ENCODE data around the gene CELSR3. TPM values are rescaled to one million over a fixed set of nuclear protein-coding genes. Genes with fewer than 3 reads are reported as not detected.

CELSR3 gene
- total and polyA plus RNA-seq, 9 donors: 0.22 to 1.1 (median 0.49) TPM

DNA sequence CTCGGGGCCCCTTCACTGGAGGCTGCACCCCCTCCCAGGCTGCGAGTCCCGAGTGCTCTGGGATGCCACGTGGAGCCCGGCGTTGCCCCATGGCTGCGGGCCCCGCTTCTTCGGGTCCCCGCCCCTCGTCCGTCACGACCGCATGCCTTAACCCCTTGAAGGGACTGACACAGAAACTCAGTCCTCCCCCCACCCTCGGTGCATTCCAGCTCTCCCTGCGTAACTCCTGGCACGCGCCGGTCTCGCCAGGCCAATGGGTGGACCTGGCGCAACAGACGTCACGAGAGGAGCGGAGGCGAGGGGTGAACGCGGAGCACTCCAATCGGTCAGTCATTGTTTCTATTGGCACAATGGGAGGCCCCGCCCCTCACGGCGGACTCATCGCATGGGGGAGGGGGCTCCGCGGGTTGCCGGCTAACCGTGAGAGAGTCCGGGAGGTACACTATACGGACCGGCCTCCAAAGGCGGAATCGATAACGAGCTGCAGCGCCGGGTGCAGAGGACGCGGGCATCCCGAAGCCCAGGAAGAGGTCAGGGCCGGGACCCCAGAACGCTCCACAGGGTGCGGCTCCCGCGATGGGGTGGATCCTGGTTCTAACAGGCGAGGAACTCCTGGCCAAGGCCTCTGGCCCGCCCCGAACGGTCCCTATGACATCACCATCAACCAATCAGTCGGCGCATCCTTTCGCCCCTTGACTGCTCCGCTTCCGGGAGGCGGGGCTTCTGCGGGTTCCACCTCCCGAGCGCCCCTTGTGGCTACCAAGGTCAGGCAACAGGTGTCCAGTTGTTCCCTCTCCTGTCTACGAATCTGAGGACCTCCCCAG lies 1.0 kb upstream of the CELSR3 start:
- peak; percentile 93 for DNase-seq

DNA sequence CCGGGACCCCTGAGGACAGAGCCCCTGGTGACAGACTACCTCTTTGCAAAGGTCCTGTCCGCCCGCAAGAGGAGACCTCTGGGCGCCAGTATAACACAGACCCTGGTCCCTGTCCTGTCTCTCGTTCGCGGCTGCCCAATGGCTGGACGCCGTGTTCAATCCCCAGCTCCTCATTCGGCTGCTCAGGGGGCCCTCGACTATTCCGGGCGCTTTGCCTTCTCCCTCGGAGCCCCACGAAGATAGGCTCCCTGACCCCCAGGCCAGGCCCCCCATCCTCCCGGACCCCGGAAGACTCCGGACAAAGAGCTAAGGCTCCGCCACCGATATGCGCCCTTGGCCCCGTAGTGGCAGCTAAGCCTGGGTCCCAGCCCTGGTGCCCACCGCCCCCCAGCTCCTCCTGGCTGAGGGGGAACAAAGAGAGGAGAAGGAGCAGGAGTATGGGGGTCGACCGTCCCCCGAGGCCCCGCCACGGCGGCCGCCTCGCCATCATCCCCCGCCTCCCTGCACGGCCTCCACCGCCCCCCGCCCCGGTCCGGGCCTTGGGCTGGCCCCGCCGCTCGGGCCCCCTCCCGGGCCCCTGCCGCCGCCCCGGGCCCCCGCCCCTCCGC lies 437 bp downstream of the CELSR3 start:
- Histone ChIP-seq H3K36me3 (ENCODE audit: control insufficient read depth, insufficient read depth, low read length) (no peaks in the 10 kb centered on the region), H3K27ac (ENCODE audit: low read length) (no peak overlapping the region), H3K4me1 (ENCODE audit: control insufficient read depth, insufficient read depth, low read length) (peaks cover 30% of the 10 kb centered on the region), H3K4me3 (ENCODE audit: low read length) (no peak overlapping the region), H3K9me3 (replicated peaks; ENCODE audit: control insufficient read depth, low read depth, low read length) (no peaks in the 10 kb centered on the region), H3K27me3 (ENCODE audit: control insufficient read depth, insufficient read depth, low read length) (peaks cover 56% of the 10 kb centered on the region)
- 4% methylated on average over 21 of the region's 46 CpGs for WGBS (ENCODE audit: insufficient coverage)
- no peak for DNase-seq

More for the DNA sequence above, 1.0 kb upstream of the CELSR3 start:
- Histone ChIP-seq H3K4me1 (ENCODE audit: control insufficient read depth, insufficient read depth, low read length) (peaks cover 30% of the 10 kb centered on the region), H3K9me3 (replicated peaks; ENCODE audit: control insufficient read depth, low read depth, low read length) (no peaks in the 10 kb centered on the region), H3K27me3 (ENCODE audit: control insufficient read depth, insufficient read depth, low read length) (peaks cover 45% of the 10 kb centered on the region), H3K36me3 (ENCODE audit: control insufficient read depth, insufficient read depth, low read length) (no peaks in the 10 kb centered on the region), H3K4me3 (ENCODE audit: low read length) (peak overlapping the region; percentile 60), H3K27ac (ENCODE audit: low read length) (peak overlapping the region; percentile 90)
- WGBS (ENCODE audit: insufficient coverage): under 1% methylated on average over 66 of the region's 66 CpGs

DNA sequence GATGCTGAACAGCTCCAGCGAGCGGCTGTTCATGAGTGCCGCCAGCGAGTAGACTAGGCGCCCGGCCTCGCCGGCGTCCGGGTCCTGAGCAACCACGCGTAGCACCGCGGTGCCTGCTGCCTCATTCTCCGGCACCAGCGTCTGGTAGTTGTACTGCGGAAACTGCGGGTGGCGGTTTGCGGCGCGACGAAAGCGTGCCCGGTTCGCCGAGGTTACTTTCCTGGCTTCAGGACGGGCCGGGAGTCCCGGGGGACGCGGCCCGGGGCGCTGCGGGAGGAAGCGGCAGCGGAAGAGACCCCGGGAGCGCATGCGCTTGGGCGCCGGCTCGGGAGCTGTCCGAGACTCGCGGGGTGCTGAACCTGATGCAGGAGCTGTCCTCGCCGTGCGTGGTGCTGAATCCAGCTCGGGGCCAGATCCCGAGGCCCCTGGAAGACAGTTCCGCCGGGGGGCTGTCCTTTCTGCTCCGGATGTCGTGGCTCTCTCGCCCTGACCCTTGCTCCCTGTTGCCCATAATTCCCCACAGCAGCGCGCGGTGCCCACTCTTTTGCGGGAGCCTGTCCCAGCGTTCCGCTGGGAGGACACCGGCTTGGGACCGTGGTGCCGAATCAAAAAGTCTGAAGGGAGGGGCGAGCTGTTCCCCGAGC lies 1.1 kb downstream of the CELSR3 start:
- no peaks in the 10 kb centered on the region for H3K36me3 ChIP-seq (ENCODE audit: control insufficient read depth, insufficient read depth, low read length)
- 1% methylated on average over 67 of the region's 67 CpGs for WGBS (ENCODE audit: insufficient coverage)
- H3K27ac ChIP-seq (ENCODE audit: low read length): no peak overlapping the region
- H3K27me3 ChIP-seq (ENCODE audit: control insufficient read depth, insufficient read depth, low read length): peaks cover 62% of the 10 kb centered on the region
- DNase-seq: peak; percentile 61
- H3K4me1 ChIP-seq (ENCODE audit: control insufficient read depth, insufficient read depth, low read length): peaks cover 32% of the 10 kb centered on the region
- H3K4me3 ChIP-seq (ENCODE audit: low read length): peak overlapping the region; percentile 53
- no peaks in the 10 kb centered on the region for H3K9me3 ChIP-seq (replicated peaks; ENCODE audit: control insufficient read depth, low read depth, low read length)

DNA sequence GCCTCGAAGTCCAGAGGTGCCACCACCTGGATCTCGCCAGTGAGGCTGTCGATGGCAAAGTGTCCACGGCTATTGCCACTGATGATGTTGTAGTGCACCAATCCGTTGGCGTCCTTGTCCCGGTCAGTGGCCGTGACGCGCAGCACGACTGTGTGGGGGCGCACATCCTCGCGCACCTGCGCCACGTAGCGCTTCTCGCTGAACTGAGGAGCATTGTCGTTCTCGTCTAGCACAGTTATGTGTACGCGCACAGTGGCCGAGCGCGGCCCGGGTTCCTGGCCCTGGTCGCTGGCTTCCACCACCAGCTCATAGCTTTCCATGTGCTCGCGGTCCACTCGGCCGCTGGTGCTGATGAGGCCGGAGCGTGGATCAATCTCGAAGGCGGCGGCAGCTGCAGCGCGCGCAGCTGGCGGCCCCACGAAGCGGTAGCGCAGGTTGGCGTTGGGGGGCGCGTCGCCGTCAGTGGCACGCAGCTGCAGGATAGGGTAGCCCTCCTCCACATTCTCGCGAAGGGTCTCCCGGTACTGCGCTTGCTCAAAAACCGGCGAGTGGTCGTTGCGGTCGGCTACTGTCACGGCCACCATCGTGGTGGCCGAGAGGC lies 1.8 kb downstream of the CELSR3 start:
- H3K4me3 ChIP-seq (ENCODE audit: low read length): peak overlapping the region; percentile 53
- WGBS (ENCODE audit: insufficient coverage): 61% methylated on average over 61 of the region's 61 CpGs
- H3K27ac ChIP-seq (ENCODE audit: low read length): no peak overlapping the region
- peaks cover 35% of the 10 kb centered on the region for H3K4me1 ChIP-seq (ENCODE audit: control insufficient read depth, insufficient read depth, low read length)
- no peak for DNase-seq
- H3K27me3 ChIP-seq (ENCODE audit: control insufficient read depth, insufficient read depth, low read length): peaks cover 64% of the 10 kb centered on the region
- no peaks in the 10 kb centered on the region for H3K36me3 ChIP-seq (ENCODE audit: control insufficient read depth, insufficient read depth, low read length)
- H3K9me3 ChIP-seq (replicated peaks; ENCODE audit: control insufficient read depth, low read depth, low read length): no peaks in the 10 kb centered on the region

DNA sequence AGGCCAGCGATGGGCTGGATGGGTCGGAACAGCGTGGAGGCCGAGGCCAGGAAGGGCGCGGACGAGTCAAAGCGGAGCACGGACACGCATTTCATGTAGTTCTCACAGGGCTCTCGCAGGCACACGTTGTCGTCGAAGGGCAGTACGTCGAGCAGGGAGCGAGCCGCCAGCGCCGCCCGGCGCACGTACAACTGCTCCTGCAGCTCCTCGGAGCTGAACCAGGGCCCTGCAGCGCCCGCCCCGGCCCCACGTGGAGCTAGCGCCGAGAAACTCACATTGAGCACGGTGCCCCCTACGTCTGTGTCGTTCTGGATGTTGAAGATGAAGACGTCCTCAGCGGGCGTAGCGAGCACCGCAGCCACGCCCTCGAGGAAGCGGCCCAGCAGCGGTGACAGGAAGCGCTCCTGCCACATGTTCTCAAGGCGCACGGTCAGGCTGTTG lies 5.8 kb downstream of the CELSR3 start:
- peak overlapping the region; percentile 46 for H3K4me3 ChIP-seq (ENCODE audit: low read length)
- 50% methylated on average over 45 of the region's 45 CpGs for WGBS (ENCODE audit: insufficient coverage)
- no peaks in the 10 kb centered on the region for H3K9me3 ChIP-seq (replicated peaks; ENCODE audit: control insufficient read depth, low read depth, low read length)
- DNase-seq: no peak
- no peaks in the 10 kb centered on the region for H3K36me3 ChIP-seq (ENCODE audit: control insufficient read depth, insufficient read depth, low read length)
- peaks cover 46% of the 10 kb centered on the region for H3K27me3 ChIP-seq (ENCODE audit: control insufficient read depth, insufficient read depth, low read length)
- H3K27ac ChIP-seq (ENCODE audit: low read length): no peak overlapping the region
- peaks cover 16% of the 10 kb centered on the region for H3K4me1 ChIP-seq (ENCODE audit: control insufficient read depth, insufficient read depth, low read length)

DNA sequence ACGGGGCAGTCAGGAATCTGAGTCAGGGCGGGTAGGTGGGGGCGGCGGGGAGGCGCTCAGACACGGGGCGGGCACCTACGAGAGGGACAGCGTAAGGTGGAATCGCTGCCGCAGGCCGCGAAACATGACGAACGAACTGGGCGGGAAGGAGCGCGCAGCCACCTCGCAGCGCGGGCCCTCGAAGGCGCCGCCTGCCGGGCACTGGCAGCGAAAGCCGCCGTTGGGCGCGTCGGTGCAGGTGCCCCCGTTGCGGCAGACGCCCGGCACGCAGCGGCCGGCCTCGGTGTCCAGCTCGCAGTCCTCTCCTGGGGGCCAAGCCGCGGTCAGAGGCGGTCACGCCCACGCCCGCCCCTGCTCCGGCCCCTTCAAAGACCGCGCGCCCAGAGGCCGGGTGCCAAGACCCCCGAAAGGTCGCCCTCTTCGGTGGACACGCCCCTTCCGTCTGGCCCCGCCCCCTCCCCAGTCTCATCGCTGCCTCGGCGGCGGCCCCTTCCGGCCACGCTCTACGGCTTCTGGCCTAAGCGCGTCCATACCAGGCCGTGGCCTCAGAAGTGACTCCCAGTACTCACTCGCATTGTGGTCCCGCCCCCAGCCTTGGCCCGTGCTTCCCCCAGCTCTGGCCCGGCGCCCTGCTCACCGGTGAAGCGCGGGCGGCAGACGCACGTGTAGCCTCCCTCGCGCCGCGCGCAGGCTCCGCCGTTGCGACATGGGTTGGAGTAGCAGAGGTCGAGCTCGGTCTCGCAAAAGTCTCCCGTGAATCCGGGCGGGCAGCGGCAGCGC lies 6.4 kb downstream of the CELSR3 start:
- Histone ChIP-seq H3K4me1 (ENCODE audit: control insufficient read depth, insufficient read depth, low read length) (peaks cover 11% of the 10 kb centered on the region), H3K27ac (ENCODE audit: low read length) (no peak overlapping the region), H3K9me3 (replicated peaks; ENCODE audit: control insufficient read depth, low read depth, low read length) (no peaks in the 10 kb centered on the region), H3K4me3 (ENCODE audit: low read length) (peak overlapping the region; percentile 46), H3K36me3 (ENCODE audit: control insufficient read depth, insufficient read depth, low read length) (no peaks in the 10 kb centered on the region), H3K27me3 (ENCODE audit: control insufficient read depth, insufficient read depth, low read length) (peaks cover 44% of the 10 kb centered on the region)
- peak; percentile 82 for DNase-seq
- 1% methylated on average over 92 of the region's 94 CpGs for WGBS (ENCODE audit: insufficient coverage)

DNA sequence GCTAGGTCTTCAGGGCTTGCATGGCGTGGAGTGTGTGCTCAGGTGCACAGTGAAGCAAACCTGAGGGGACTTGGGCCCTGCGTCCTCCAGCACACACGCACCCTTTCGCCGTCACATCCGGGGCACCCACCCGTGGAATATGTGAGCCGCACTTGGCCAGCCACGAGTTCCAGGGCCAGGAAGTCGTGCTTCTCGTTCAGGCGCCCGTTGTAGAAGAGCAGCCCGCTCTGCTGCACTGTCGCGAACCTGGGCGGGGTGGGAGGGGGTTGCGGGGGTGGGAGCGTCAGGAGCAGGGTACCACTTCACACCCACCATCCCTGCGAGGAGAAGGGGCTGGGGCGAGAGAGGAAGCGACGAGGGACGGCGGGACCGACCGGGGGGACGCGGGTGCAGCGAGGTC lies 7.1 kb downstream of the CELSR3 start:
- peak overlapping the region; percentile 26 for H3K4me3 ChIP-seq (ENCODE audit: low read length)
- H3K27me3 ChIP-seq (ENCODE audit: control insufficient read depth, insufficient read depth, low read length): peaks cover 38% of the 10 kb centered on the region
- no peak overlapping the region for H3K27ac ChIP-seq (ENCODE audit: low read length)
- H3K4me1 ChIP-seq (ENCODE audit: control insufficient read depth, insufficient read depth, low read length): peaks cover 5% of the 10 kb centered on the region
- 30% methylated on average over 15 of the region's 30 CpGs for WGBS (ENCODE audit: insufficient coverage)
- no peaks in the 10 kb centered on the region for H3K36me3 ChIP-seq (ENCODE audit: control insufficient read depth, insufficient read depth, low read length)
- no peaks in the 10 kb centered on the region for H3K9me3 ChIP-seq (replicated peaks; ENCODE audit: control insufficient read depth, low read depth, low read length)
- no peak for DNase-seq

DNA sequence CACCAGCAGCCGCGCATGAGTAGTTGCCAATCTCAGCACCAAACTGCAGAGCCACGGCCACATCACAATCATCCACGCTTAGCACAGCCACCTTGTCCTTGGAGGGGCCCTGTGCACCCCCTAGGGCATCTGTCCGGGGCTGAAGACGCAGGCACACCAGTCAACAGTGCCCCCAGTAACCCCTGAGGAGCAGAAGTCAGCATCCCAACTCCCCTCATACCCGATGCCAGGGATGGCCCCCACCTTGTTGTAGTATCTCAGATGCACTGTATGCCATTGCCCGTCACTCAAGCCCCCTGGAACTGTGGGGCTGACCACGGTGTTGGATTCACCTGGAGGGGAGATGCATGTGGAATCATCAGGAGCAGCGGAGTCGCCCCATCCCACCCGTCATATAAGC lies 7.6 kb downstream of the CELSR3 start:
- DNase-seq: no peak
- Histone ChIP-seq H3K4me1 (ENCODE audit: control insufficient read depth, insufficient read depth, low read length) (peaks cover 5% of the 10 kb centered on the region), H3K9me3 (replicated peaks; ENCODE audit: control insufficient read depth, low read depth, low read length) (no peaks in the 10 kb centered on the region), H3K27ac (ENCODE audit: low read length) (no peak overlapping the region), H3K36me3 (ENCODE audit: control insufficient read depth, insufficient read depth, low read length) (no peaks in the 10 kb centered on the region), H3K27me3 (ENCODE audit: control insufficient read depth, insufficient read depth, low read length) (peaks cover 33% of the 10 kb centered on the region), H3K4me3 (ENCODE audit: low read length) (no peak overlapping the region)
- 95% methylated on average over 7 of the region's 12 CpGs for WGBS (ENCODE audit: insufficient coverage)

DNA sequence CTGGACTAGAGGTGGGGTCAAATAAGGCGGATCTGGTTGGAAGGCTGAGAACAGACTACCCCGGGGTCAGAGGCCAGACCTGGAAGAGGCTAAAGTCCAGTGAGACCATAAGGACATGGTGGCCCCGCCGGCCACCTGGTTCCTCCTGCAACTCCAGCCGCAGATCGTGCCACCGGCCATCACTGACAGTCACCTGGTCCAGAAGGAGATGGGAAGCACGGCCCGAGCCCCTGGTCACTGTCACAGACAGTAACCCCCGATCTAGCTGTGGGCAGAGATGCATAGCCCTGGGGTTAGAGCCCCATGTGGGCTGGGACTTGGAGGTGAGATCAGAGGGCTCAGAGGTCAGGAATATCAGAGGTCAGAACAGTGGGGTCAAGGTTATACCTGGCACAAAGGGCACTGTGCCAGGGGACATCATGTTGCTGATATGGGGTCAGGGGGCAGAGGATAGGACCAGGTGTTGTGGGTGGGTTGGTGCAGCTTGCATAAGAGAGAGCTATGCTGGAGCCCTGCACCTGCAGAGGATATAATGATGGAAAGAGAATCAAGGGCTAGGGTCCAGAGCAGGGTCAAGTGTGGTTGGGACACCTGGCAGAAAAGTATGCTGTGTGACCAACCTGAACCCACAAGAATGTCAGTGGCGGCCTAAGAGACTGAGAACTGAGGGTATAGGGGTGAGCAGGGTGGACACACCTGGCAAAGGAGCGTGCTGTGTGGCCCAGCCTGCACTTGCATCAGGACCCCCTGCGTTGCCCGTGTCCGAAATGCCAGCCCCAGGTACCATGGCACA lies 9.6 kb downstream of the CELSR3 start:
- Histone ChIP-seq H3K36me3 (ENCODE audit: control insufficient read depth, insufficient read depth, low read length) (no peaks in the 10 kb centered on the region), H3K27me3 (ENCODE audit: control insufficient read depth, insufficient read depth, low read length) (peaks cover 20% of the 10 kb centered on the region), H3K4me1 (ENCODE audit: control insufficient read depth, insufficient read depth, low read length) (peaks cover 5% of the 10 kb centered on the region), H3K27ac (ENCODE audit: low read length) (no peak overlapping the region), H3K4me3 (ENCODE audit: low read length) (no peak overlapping the region), H3K9me3 (replicated peaks; ENCODE audit: control insufficient read depth, low read depth, low read length) (no peaks in the 10 kb centered on the region)
- 91% methylated on average over 12 of the region's 15 CpGs for WGBS (ENCODE audit: insufficient coverage)
- DNase-seq: no peak

All from muscle of leg (tissue), 11 donors.